ENCODE measurements around the gene FGFRL1. TPM values are rescaled to one million over a fixed set of nuclear protein-coding genes. Genes with fewer than 3 reads are reported as not detected.
A peak's percentile ranks its signal among the peaks of the same experiment; 100 is the strongest.

The FGFRL1 gene
- total and polyA plus RNA-seq, 2 of the 13 experiments (the other 11 are each of a cell fraction or from before 2014, with no cell fraction given), result 19.1 to 30.6 TPM

DNA sequence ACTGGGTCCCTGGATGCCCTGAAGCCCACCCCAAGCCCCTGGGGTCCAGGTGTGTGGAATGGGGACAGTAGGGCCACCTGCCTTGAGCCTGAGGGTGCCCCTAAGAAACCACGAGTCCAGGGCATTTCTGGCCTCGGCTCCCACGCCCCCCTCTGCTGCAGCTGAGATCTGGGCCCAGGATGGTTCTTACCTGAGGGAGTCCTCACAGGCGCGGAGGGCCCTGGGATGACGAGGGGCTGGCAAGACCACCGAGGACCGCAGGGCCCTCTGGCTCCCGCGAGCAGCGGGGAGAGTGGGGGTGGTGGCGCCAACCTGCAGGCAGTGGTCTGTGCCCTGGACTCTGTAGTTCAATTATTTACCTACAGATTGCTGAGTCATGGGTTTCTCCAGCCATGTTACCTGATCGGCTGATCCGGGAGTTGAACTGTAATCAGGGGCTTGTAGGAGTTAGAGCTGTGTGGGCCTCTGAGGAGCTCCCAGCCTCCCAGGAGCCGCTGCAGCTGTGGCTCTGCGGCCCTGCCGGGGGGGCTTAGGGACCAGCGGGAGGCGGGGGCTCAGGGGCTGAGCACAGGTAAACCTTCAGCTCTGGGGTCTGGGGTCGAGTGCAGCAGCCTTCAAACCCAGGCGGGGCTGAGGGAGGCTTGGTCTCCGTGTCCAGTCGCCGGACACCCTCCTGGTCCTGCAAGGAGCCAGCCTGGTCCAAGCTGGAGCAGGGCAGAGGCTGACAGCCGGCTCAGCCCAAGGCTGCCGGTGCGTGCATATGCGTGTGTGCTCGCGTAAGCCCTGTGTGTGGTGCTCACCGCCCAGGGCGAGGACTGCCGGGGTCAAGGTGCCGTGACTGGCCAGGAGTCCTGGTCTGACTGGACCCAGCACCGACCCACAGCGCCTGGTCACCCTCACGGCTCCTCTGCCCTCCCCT, 18.1 kb upstream of the FGFRL1 start, which contains the start of gene SLC26A1 (continued):
- TF ChIP-seq, protein P1, sequence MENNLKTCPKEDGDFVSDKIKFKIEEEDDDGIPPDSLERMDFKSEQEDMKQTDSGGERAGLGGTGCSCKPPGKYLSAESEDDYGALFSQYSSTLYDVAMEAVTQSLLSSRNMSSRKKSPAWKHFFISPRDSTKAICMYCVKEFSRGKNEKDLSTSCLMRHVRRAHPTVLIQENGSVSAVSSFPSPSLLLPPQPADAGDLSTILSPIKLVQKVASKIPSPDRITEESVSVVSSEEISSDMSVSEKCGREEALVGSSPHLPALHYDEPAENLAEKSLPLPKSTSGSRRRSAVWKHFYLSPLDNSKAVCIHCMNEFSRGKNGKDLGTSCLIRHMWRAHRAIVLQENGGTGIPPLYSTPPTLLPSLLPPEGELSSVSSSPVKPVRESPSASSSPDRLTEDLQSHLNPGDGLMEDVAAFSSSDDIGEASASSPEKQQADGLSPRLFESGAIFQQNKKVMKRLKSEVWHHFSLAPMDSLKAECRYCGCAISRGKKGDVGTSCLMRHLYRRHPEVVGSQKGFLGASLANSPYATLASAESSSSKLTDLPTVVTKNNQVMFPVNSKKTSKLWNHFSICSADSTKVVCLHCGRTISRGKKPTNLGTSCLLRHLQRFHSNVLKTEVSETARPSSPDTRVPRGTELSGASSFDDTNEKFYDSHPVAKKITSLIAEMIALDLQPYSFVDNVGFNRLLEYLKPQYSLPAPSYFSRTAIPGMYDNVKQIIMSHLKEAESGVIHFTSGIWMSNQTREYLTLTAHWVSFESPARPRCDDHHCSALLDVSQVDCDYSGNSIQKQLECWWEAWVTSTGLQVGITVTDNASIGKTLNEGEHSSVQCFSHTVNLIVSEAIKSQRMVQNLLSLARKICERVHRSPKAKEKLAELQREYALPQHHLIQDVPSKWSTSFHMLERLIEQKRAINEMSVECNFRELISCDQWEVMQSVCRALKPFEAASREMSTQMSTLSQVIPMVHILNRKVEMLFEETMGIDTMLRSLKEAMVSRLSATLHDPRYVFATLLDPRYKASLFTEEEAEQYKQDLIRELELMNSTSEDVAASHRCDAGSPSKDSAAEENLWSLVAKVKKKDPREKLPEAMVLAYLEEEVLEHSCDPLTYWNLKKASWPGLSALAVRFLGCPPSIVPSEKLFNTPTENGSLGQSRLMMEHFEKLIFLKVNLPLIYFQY (CRISPR knock-in tag; IDR thresholded peaks at IDR 0.05; ENCODE audit: borderline replicate concordance), result peak; percentile 96; the same call in 1 of the 2 replicates
- TF ChIP-seq BHLHE40 (IDR thresholded peaks at IDR 0.05; ENCODE audit: low read length) (0 out of 2 replicates have a peak, but pooled peaks have one; percentile 23), ZKSCAN1 (IDR thresholded peaks at IDR 0.05; ENCODE audit: low read length) (no peak), ZNF747 (CRISPR knock-in tag; IDR thresholded peaks at IDR 0.05; ENCODE audit: borderline replicate concordance) (no peak), ZNF343 (CRISPR knock-in tag; IDR thresholded peaks at IDR 0.05) (no peak), ZC3H4 (CRISPR knock-in tag; IDR thresholded peaks at IDR 0.05; ENCODE audit: borderline replicate concordance) (peak; percentile 97; the same call in 1 of the 2 replicates), ZNF432 (CRISPR knock-in tag; IDR thresholded peaks at IDR 0.05; ENCODE audit: borderline replicate concordance) (no peak), FOXK2 (IDR thresholded peaks at IDR 0.05) (0 out of 2 replicates have a peak, but pooled peaks have one; percentile 29), ZNF777 (CRISPR knock-in tag; IDR thresholded peaks at IDR 0.05) (no peak), ZNF724P (CRISPR knock-in tag; IDR thresholded peaks at IDR 0.05; ENCODE audit: borderline replicate concordance) (no peak; the same call in 1 of the 2 replicates), ZNF83 (CRISPR knock-in tag; IDR thresholded peaks at IDR 0.05; ENCODE audit: borderline replicate concordance) (no peak), SOX13 (IDR thresholded peaks at IDR 0.05) (no peak; the same call in 1 of the 2 replicates), SOX13 (CRISPR knock-in tag; conservative IDR thresholded peaks at IDR 0.05 in 1 of 2, IDR thresholded peaks at IDR 0.05 in 1 of 2) (peak; percentile 4 to 80; a peak in 1 of 4 replicates), HNRNPUL1 (IDR thresholded peaks at IDR 0.05; ENCODE audit: low read depth, low read length) (no peak), ARNTL (CRISPR knock-in tag; IDR thresholded peaks at IDR 0.05) (peak; percentile 58), ZNF616 (CRISPR knock-in tag; IDR thresholded peaks at IDR 0.05; ENCODE audit: low read depth) (peak; percentile 39; the same call in 1 of the 2 replicates), NCOR1 (IDR thresholded peaks at IDR 0.05; ENCODE audit: borderline replicate concordance, low read length) (no peak), POLR2AphosphoS2 (IDR thresholded peaks at IDR 0.05; ENCODE audit: low read depth, low read length) (peak; percentile 21; the same call in 1 of the 2 replicates), MIXL1 (CRISPR knock-in tag; IDR thresholded peaks at IDR 0.05) (no peak), SMAD3 (CRISPR knock-in tag; IDR thresholded peaks at IDR 0.05) (no peak), AGO2 (optimal IDR thresholded peaks at IDR 0.05; ENCODE audit: low read depth, low read length) (peak; percentile 97)
- TF ChIP-seq, protein P2, sequence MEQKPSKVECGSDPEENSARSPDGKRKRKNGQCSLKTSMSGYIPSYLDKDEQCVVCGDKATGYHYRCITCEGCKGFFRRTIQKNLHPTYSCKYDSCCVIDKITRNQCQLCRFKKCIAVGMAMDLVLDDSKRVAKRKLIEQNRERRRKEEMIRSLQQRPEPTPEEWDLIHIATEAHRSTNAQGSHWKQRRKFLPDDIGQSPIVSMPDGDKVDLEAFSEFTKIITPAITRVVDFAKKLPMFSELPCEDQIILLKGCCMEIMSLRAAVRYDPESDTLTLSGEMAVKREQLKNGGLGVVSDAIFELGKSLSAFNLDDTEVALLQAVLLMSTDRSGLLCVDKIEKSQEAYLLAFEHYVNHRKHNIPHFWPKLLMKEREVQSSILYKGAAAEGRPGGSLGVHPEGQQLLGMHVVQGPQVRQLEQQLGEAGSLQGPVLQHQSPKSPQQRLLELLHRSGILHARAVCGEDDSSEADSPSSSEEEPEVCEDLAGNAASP (CRISPR knock-in tag; IDR thresholded peaks at IDR 0.05; ENCODE audit: borderline replicate concordance), result peak; percentile 12; the same call in 1 of the 2 replicates
- TF ChIP-seq, protein P3, sequence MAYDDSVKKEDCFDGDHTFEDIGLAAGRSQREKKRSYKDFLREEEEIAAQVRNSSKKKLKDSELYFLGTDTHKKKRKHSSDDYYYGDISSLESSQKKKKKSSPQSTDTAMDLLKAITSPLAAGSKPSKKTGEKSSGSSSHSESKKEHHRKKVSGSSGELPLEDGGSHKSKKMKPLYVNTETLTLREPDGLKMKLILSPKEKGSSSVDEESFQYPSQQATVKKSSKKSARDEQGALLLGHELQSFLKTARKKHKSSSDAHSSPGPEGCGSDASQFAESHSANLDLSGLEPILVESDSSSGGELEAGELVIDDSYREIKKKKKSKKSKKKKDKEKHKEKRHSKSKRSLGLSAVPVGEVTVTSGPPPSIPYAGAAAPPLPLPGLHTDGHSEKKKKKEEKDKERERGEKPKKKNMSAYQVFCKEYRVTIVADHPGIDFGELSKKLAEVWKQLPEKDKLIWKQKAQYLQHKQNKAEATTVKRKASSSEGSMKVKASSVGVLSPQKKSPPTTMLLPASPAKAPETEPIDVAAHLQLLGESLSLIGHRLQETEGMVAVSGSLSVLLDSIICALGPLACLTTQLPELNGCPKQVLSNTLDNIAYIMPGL (CRISPR knock-in tag; IDR thresholded peaks at IDR 0.05; ENCODE audit: borderline replicate concordance in 1 of 2, low read depth in 1 of 2), result peak; percentile 21 to 51; a peak in 2 of 4 replicates

All from HepG2 (cell line).